ENCODE measurements around the gene DYSF.

DYSF gene

GRCh38 chr2:71474116-71474743 lies 20.9 kb downstream of the DYSF start:
- Histone ChIP-seq H3K9me3 (no peaks in the 10 kb centered on the region), H3K4me3 (ENCODE audit: low read depth in 1 of 2, low read length in 1 of 2) (peak overlapping the region; percentile 54 to 55), H3K4me1 (ENCODE audit: control insufficient read depth in 1 of 2, insufficient read depth in 1 of 2, low read depth in 1 of 2, low read length in 1 of 2) (peaks cover 97 to 98% of the 10 kb centered on the region in 2 experiments), H3K27ac (peak overlapping the region; percentile 95), H3K27me3 (no peaks in the 10 kb centered on the region), H3K36me3 (peaks cover 22% of the 10 kb centered on the region)
- no peak for TF ChIP-seq CTCF (IDR thresholded peaks at IDR 0.05)

GRCh38 chr2:71474744-71475397 lies 21.5 kb downstream of the DYSF start:
- TF ChIP-seq CTCF (IDR thresholded peaks at IDR 0.05): no peak
- Histone ChIP-seq H3K9me3 (no peaks in the 10 kb centered on the region), H3K27ac (peak overlapping the region; percentile 95), H3K36me3 (peaks cover 28% of the 10 kb centered on the region), H3K27me3 (no peaks in the 10 kb centered on the region), H3K4me3 (ENCODE audit: low read depth in 1 of 2, low read length in 1 of 2) (peak overlapping the region; percentile 54 to 55), H3K4me1 (ENCODE audit: control insufficient read depth in 1 of 2, insufficient read depth in 1 of 2, low read depth in 1 of 2, low read length in 1 of 2) (peaks cover 97% of the 10 kb centered on the region in 2 experiments)

- Histone ChIP-seq H3K4me1 (ENCODE audit: control insufficient read depth in 1 of 2, insufficient read depth in 1 of 2, low read depth in 1 of 2, low read length in 1 of 2) (peaks cover 95% of the 10 kb centered on the region in 2 experiments), H3K27me3 (no peaks in the 10 kb centered on the region), H3K27ac (peak overlapping the region; percentile 95), H3K36me3 (peaks cover 42% of the 10 kb centered on the region), H3K9me3 (no peaks in the 10 kb centered on the region), H3K4me3 (ENCODE audit: low read depth in 1 of 2, low read length in 1 of 2) (peak overlapping the region in 1 of 2 experiments; percentile 45)
- TF ChIP-seq CTCF (IDR thresholded peaks at IDR 0.05): no peak
Observed at GRCh38 chr2:71476495-71476894, 23.1 kb downstream of the DYSF start.

- Histone ChIP-seq H3K27me3 (no peaks in the 10 kb centered on the region), H3K4me1 (ENCODE audit: control insufficient read depth in 1 of 2, insufficient read depth in 1 of 2, low read depth in 1 of 2, low read length in 1 of 2) (peaks cover 87 to 89% of the 10 kb centered on the region in 2 experiments), H3K36me3 (peaks cover 43% of the 10 kb centered on the region), H3K27ac (peak overlapping the region; percentile 95), H3K4me3 (ENCODE audit: low read depth in 1 of 2, low read length in 1 of 2) (peak overlapping the region; percentile 45 to 48), H3K9me3 (no peaks in the 10 kb centered on the region)
- TF ChIP-seq CTCF (IDR thresholded peaks at IDR 0.05): no peak
Observed at GRCh38 chr2:71477231-71477691, 23.9 kb downstream of the DYSF start.

- Histone ChIP-seq H3K9me3 (no peaks in the 10 kb centered on the region), H3K27ac (peak overlapping the region; percentile 95), H3K4me3 (ENCODE audit: low read depth in 1 of 2, low read length in 1 of 2) (no peak overlapping the region), H3K4me1 (ENCODE audit: control insufficient read depth in 1 of 2, insufficient read depth in 1 of 2, low read depth in 1 of 2, low read length in 1 of 2) (peaks cover 72 to 73% of the 10 kb centered on the region in 2 experiments), H3K27me3 (no peaks in the 10 kb centered on the region), H3K36me3 (peaks cover 58% of the 10 kb centered on the region)
- no peak for TF ChIP-seq CTCF (IDR thresholded peaks at IDR 0.05)
Observed at GRCh38 chr2:71478806-71479205, 25.4 kb downstream of the DYSF start.
